ENCODE measurements around the gene AREG.

Gene AREG

GRCh38 chr4:74456849-74457395 lies 12.0 kb downstream of the AREG start:
- DNase-seq: no peak

- no peak for DNase-seq
These were observed 15.9 kb downstream of the AREG start for GRCh38 chr4:74460833-74461232.

GRCh38 chr4:74463123-74463522 lies 18.2 kb downstream of the AREG start:
- no peak for DNase-seq

DNA sequence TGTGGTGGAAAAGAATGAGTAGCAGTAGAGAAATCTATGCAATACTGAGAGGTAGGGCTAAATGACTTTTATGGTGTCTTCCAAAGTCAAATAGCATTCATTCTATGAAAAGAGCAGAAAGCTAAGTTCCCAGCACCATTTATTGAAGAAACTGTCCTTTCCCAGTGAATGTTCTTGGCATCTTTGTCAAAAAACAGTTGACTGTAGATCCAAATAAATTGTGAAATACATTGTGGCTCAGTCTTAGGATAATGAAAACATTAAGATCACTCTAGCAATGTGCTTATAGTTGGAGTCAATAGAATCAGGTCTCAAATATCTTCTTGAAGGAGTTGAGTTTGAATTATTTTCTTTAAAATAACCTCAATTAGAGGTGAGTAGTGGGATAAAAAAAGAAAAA lies 19.4 kb downstream of the AREG start:
- DNase-seq: no peak

DNA sequence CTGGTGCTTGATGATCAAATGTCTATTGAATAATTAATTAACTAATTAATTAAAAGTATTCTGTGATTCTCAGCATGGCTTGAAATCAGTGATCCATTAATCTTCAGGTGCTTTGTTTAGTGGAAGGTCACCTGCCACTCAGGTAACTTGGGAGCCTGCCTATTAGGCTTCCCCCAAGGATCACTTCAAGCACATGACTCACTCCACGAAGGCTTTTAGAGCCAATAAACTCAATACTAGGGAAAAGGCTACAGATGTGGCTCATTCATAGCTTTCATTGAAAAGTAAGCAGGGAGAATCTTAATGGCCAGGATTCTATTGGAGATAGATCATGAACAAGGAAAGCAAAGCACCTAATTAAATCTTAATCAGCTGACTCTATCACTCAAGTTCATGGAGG lies 21.3 kb downstream of the AREG start:
- no peak for DNase-seq

- no peak for DNase-seq
These were observed 26.3 kb downstream of the AREG start for GRCh38 chr4:74471264-74471663.

DNA sequence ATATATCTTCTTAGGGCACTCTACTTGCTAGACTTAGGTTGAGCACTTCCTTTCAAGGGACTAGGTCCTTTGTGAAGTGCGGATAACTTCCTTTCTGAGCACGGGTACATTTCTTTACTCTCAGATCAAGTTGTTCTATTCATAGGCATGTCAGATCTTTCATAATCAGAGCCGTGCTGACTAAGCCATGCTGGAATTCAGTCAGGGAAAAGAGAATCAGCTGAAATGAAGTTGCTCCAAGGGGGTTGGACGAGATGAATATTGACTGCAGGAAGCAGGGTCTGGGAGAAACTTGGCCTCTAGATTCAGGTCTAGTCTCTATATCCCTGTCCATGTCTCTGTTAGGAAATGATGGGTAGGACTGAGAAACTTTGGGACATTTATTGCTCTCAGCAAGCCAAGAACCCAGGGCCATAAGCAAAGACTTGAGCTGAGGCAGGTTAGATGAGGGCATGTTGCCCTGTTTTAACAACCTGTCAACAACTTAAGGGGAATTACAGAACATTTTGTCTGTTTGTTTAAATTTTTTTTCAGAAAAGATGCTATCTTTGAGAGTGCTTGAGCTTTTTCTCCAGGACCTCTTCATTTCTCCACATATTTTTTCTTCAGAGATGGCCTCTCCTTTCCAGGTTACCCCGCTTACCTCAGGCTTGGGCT lies 28.3 kb downstream of the AREG start:
- no peak for DNase-seq

GRCh38 chr4:74474345-74475090 lies 29.6 kb downstream of the AREG start:
- DNase-seq: no peak

DNA sequence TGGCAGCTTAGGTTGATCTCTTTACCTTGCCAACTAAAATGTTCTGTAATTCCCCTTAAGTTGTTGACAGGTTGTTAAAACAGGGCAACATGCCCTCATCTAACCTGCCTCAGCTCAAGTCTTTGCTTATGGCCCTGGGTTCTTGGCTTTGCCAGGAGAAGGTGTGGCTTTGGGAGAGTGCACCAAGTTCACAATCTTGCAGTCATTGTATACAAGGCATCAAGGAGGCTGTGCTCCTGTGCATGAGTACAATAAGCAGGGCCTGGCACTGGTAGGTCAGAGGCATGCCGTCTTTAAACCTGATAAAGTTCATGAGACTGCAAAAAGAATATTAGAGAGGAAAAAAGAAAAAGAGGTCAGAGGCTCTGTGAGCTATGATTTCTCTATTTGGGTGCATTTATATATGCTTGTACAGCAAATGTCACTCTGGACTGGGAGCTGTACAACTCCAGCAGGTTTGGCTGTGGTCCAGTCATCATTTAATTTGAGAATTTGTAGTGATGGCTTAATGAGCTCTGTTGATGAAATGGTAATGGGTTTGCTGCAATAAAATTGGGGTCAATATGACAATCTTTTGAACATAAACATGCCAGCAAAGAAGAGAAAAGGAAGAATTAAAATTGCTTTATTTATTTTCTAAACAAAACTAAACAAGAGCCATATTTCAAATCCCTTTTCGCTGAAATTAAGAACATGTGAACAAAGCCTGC lies 30.3 kb downstream of the AREG start:
- DNase-seq: no peak

- DNase-seq: no peak
These were observed 31.0 kb downstream of the AREG start for GRCh38 chr4:74475946-74476345.

GRCh38 chr4:74479009-74479408 lies 34.1 kb downstream of the AREG start:
- no peak for DNase-seq

GRCh38 chr4:74480267-74480666 lies 35.3 kb downstream of the AREG start:
- DNase-seq: no peak

DNA sequence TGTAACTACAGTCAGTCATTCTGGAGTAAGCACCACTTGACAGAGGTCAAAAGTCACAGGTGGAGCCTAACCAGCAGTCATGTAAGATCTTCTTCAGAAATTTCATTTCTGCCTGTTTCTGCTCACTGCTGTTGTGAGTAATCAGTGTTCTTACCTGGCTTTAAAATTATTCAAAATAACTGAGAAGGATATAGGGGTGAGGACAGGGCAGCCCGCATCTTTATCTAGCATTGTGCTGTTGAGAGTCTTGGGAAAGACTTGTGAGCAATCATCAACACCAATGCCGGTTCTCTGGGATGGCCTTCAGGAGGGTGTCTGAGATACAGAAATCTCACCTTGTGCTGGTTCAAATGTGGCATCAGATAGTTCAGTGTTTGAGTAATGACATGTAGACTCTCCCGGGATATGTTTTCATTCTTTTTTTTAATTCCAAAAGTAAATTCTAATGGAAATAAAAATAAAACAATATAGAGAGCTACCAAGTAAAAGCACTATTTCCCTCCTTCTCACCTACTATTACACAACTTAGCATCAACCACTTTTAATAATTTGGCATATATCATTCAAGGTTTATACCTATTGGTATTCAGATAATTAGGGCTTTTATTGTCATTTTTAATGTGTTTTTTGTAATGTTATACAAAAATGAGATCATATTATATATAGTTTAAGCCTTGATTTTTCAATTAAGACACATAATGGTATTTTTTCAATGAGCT lies 37.1 kb downstream of the AREG start:
- no peak for DNase-seq

DNA sequence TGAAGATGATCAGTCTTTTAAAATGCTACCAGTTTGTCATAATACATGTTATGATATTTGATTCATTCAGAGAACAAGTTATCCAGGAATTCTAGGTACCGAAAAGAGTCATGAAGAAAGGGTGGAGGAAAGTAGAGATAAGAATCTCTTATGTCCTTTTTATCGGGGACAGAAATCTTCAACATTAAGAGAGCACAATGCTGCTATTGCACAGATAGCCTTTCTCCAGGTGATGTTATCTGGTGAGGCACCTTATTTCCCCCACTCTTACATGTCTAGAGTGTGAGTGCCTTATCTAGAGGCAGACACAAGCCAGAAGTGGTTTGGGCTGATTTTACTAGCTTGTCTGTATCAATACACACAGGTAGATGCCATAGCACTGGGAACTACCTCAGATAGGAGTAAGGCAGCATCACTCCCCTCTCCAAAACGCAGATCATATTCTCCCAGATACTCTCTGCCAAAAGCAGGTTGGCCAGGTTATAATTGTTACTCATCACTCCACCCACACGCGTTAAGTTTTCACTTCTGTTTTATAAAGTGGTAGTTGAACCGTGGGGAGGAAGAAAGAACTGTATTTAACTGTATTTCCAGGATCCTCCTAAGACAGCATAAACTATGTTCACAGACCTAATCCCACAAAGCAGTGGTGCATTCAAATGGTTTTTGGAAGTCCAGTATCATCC lies 38.4 kb downstream of the AREG start:
- no peak for DNase-seq

DNA sequence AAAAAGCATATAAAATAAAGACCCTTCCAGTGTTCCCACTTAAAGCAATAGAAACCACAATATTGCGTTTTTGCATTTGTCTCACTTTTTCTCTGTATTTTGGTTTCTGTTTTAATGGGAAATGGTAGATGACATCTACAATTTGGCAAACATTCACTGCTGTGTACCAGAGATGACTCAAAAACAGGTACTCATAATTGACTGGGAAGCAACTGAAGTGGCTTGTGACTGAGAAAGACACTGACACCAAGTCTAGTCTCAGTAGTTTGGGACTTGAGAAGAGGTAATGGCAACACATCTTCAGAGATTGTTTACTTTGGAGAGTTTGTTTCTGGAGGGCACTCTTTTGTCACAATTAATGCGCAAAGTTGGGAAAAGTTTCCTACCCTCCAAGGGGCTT lies 42.0 kb downstream of the AREG start:
- no peak for DNase-seq

DNA sequence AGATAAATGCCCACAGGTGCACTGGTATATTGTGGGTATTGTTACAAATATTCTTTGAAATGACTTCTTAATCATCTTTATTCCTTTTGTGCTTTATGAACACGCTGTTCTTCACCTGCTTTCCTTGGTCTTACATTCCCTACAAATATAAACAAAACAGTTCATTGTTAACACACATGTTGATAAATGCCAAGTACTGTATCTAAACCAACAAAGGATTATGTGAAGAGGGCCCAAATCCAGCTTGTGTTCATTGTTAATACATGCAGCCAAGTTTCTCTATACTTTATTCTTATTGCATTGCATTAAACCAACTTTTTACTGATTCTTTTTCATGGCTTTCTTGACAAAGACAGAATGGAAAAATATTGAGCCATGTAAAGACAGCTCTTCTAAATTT lies 42.8 kb downstream of the AREG start:
- DNase-seq: no peak

DNA sequence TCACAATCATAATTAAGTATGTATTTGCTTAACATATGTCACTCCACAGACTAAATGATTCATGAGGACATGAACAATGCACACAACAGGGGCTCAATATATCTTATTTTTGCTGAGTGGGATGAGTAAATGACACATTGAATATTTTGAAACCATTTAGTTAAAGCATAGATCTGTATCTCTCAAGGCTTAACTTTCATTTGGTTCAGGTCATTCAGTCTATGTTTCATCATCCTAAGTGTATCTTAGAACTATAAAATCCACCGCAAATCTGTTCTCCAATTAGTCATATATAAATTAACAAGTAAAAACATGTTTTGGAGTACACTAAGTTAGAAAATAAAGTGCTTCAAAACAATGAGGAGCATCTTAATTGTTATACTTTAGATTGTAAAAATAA lies 45.8 kb downstream of the AREG start:
- no peak for DNase-seq

- DNase-seq: no peak
These were observed 55.2 kb downstream of the AREG start for GRCh38 chr4:74499986-74500781.

GRCh38 chr4:74501579-74501978 lies 56.6 kb downstream of the AREG start:
- DNase-seq: no peak

DNA sequence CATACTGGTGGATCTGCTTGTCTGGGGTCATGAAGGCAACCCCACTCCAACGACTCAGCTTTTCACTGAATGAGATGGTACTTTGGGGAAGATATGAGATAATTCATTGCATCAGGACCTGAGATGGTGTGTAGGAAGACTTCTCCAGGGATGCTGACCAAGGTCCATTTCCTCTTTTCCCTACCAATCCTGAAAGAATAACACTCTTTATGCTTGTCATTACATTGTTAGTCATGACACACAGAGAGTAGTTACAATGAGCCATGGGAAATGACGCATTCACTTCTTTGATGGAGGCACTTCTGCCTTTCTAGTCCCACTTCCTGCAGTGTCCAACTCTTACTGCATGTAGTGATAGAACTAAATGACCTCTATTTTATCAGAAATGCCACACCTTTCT lies 58.6 kb downstream of the AREG start:
- DNase-seq: no peak

Measured in anterior cingulate cortex (tissue), 58 donors.